NCI-H748 (cell line): ENCODE measurements around the gene MCTP2.

Experiments
- DNase-seq: peaks from one replicate; lab custom pipeline; 2025; ENCODE audit not compliant: unreplicated experiment; lab: John Stamatoyannopoulos, UW

MCTP2 gene

DNA sequence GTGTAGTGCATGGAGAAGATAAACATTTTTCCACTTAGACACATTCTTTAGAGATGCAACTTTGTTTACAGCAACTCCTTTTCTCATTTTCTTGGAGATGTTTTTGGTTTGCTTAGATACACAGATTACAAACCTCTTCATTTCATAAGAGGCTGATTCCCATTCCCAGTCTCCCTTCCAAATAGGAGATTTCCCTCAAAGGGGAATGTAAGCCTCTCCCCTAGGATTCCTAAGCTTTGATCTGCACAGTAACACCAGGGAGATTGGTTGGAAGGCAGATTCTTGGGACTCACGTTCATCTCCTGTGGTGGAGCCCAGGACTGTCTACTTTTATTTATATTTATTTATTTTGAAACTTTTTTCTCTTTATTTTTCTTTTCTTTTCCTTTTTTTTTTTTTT lies 63.2 kb downstream of the MCTP2 start:
- DNase-seq: no peak

DNA sequence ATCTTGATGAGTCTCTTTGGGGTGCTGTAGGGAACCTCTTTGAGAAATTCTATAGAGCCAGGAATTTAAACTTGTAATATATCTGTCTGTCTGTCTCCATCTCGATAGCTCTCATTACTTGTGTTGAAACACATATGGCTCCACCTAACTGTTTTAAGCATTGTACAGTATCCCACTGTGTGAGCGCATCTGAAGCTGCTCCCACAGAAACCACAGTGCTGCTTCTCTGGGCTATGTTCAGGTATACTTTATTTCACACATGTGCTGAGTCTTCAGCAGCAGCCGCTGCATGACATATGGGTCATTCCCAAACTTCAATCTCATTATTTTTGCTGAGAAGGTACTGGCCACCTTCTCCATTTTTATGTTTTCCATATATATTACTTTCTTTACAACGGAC lies 63.9 kb downstream of the MCTP2 start:
- DNase-seq: no peak

DNA sequence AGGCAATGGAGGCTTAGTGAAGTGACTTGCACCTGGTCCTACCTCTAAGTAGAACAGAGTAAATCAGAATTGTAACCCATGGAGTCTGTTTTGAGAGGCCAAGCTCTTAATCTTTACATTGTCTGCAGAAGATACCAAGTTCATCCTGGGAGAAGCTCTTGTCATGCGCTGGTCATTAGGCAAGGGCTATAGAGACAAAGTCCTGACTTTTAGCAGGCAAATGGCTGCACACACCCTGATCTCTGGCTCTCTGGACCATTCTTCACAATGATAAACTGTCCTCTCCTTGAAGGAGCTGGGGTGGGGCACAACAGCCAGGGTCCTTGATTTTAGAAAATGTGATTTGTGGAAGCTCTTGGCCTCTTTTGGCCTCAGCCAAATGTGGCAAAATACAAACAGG lies 65.4 kb downstream of the MCTP2 start:
- no peak for DNase-seq

DNA sequence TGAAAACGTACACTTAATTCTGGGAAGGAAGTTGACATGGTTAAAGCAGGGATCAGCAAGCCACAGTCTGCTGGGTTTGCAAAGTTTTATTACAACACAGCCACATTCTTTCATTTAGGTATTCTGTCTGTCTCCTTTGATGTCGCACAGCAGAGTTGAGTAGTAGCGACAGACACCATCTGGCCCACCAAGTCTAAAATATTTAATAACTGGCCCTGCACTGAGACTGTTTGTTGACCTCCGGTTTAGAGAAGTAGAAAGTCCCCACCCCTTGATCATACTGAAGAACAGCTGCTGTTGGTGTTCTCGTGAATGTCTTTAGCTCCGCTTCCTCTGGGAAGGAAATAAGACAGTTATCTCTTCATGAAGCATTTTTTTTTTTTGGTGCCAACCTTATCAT lies 66.2 kb downstream of the MCTP2 start:
- DNase-seq: no peak

DNA sequence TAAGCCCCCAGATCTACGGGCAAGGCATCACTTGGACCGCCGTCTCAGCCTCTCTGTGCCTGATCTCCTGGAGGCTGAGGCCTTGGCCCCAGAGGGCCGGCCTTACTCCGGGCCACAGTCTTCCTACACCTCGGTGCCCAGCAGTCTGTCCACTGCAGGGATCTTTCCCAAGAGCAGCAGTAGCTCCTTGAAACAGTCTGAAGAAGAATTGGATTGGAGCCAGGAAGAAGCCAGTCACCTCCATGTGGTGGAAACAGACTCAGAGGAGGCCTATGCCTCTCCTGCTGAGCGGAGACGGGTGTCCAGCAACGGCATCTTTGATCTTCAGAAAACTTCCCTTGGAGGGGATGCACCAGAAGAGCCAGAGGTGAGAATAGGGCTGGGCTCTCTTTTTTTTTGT lies 67.0 kb downstream of the MCTP2 start:
- no peak for DNase-seq

DNA sequence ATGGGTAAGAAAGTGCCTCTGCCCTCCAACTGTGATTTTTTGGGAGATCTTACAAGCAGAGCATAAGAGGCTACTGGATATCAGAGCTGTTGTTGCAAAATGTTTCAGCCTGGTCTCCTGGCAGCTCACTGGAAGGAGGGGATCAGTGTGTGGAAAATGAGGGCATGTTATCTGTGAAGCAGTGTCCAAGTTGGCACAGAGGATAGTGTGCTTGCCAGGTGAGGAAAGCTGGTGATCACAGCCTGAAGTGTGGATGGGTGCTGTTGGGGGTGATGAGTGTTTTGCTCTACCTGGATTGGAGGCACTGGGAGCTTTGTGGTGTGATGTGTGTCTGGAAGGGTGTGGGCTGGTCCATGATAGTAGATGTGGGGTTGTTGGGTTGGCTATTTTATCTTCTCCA lies 69.3 kb downstream of the MCTP2 start:
- no peak for DNase-seq

DNA sequence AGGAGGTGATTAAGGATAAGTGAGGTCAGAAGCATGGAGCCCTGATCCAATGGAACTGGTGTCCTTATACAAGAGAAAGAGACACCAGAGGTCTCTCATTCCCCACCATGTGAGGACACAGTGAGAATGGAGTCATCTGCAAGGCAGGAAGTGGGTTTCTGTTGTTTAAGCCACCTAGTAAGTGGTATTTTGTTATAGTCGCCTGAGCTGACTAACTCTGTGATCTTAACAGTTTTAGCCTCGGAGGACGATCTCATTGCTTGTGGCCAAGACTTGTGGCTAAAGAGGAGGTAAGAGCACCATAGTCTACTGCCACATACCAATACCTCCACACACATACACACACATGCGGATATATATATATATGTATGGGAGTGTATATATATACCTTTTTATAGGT lies 73.8 kb downstream of the MCTP2 start:
- DNase-seq: no peak

DNA sequence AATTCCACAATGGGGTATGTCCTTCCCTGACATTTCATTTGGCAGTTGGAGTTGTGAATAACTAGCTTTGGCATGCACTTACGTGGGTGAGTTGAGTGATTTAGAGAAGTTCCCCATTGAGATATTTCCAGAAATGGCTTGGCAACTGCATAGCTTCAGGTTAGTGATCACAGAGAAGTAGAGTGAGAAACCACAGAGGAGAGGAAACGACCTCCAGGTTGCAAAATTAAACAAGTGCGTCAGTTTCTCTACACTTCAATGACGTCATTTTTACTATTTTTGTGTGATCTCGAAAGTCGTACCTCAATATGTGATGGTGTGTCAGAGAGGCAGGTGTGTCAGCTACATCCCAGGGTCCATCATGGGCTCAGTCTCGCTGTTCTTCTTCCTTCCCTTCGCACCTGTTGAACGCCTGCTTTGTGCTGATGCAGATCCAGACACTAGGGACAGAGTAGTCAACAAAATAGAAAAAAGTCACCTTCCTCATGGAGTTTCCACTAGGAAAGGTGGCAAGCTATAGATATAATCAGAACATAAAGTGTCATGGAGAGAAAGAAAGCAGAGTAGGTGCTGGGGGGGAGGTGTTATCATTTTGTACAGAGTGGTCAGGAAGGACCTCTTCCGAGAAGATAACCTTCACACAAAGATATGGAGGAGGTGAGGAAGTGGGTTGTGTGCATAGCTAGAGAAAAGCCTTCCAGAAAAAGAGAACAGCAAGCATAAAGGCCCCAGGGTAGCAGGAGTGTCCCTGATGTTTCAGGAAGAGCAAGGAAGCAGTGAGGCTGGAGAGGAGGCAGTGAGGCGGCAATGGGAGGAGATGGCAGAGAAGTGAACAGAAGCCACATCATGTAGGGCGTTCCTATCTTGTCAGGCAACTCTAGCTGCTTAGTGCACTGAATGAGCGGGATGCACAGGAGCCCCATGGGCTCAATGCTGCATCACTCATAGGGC lies 75.6 kb downstream of the MCTP2 start:
- DNase-seq: no peak

DNA sequence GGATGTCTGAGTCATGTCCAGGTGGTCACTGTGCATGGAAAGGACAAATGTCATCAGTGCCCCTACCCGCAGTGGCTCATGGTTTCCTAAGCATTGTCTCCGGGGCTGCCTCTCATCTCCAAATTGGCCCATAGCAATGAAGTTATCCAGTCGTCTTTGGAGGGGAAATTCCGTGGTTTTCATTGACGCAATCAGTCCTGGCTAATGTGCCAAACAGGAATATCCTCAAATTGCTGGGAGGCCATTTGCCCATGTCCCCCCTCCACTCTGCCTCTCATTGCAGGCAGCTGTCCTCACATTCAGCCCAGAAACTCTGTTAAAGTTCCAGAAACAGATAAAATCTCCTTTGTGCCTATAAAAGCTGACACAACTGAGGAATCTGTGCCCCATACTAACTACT lies 81.6 kb downstream of the MCTP2 start:
- DNase-seq: no peak

DNA sequence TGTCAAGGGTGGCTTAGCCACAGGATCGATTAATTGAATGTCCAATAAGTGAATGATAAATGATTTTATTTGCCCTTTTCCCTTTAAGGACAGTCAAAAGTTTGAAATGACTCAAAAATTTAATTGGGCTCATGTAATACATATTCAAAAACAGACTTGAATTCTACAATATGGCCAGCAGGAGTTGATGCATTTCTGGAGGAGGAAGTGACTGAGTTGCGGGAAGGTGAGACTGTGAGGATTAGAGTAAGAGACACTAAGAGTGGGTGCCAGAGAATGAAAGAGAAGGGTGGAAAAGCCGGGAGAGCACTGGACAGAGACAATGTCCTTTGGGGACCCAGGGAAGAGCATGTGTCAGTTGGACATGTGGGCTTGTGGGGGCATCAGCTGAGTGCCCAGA lies 83.3 kb downstream of the MCTP2 start:
- no peak for DNase-seq

DNA sequence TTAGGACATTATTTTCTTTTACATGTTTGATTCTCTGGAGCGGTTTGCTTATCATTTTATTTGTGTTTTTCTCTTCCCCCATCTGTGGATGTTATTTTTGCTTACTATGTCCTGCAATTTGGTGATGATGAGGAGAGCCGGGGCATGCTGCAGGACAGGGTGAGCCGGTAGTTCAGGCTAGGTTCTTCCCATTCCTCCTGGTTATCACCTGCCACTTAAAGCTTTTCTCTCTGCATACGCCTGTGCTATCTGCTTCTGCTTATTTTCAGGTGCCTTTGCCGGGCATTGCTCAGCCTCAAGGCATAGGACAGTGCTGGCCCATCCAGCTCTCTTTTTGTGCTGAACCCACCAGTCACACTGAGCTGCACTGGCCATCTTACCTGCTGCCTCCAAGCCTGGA lies 85.8 kb downstream of the MCTP2 start:
- no peak for DNase-seq

DNA sequence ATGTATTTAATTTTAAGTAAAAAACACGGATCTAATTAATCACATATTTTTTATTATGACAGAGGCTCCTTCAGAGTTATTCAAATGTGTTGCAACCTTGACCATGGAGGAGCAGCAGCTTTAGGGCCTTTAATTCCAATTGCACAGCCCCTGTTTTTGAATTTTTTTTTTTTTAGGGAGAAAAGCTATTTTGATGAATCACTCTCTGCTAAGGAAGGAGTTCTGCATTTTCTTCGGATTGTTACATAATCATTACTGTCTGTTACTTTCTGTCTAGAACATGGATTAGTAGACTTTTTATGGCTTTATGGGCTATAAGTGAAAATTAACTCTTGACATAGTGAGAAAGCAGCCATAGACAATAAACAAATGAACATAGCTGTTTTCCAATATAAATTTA lies 90.8 kb downstream of the MCTP2 start:
- DNase-seq: no peak

DNA sequence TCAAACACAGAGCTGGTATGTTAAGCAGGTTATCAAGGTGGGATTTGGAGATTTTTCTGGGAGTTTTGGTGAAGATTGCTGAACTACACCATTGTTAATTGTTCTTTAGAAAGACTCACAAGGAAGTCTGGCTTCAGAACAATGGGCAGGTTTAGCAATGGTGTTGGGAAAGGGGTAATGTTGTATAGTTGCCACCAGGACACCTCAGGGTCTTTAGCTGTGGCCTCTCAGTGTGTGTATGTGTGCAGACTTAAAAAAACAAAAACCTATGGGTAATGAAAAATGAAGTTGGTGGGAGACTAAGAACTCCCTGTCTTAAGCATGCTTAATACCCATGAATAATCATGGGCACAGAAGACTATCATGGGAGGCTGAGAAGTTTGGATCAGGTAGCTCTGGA lies 91.7 kb downstream of the MCTP2 start:
- DNase-seq: no peak

DNA sequence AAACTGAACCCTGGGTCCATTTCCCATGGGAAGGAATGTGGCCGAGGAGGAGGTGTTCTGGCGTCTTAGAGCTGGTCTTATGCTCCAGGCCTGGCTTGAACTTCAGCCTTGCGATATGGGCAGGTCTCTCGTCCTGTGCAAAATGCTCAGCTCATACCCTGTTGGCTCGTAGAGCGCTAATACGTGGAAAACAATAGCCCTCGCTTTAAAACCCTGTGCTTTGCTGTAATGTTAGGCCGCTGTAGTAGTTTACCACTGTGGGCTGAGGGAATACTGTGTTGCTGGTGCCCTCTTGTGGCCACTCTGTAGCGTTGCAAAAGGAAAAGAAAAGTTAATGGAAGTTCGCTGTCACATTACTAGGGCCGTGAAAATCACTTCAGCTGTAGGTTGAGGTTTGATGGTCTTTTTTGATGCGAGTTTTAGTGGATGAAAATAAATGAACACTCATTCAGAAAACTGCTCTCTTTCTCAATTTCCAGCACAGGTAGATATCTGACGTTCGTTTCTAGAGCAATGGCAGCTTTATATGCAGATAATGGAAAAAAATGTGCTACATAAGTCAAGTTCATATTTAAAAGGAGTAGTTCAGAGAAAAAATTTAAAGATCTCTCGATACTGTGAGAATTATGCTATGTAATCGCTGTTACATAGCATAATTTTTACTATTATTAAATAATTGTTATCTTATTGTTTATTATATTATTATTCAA lies 92.9 kb downstream of the MCTP2 start:
- peak; percentile 57 for DNase-seq

DNA sequence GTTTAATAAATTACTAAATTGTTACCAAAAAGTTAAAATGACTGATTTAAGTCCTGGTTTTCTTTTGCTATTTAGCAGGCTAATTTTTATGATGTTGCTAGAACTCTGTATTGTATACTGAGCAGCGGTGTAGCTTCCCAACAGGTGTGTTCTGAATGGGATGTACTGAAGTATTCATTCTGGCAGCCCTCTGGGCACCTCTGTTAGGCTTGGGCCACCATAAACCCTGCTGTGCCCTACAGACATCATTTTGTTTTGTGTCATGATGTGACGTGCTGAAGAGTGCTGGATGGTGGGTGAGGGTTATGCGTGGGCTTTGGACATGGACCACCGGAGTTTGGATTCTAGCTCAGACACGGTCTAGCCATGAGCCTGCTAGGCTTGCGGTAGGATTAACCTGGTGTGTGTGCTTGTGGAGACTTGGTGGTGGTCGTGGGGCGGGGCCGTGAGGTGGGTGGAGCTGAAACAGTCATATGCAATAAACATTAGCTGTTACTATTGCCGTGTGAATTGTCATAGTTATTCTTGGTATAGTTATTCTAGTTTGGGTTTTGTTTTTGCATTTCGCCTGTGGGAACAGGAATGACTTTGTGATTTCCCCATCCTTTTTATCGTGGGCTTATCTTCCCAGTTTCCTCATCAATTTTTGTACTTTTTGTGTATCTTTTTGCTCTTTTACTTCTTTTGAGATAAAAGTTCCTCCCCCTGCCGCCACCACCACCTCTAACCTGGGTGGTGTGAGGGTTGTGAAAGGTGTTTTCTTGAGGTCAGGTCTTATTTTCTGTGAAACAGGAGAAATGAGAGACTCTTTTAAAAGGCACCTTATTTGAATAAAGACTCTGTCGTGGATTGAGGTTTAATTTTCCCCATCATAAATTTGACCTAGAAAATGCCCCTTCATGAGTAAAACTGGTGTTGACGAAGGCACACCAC lies 93.7 kb downstream of the MCTP2 start:
- no peak for DNase-seq

DNA sequence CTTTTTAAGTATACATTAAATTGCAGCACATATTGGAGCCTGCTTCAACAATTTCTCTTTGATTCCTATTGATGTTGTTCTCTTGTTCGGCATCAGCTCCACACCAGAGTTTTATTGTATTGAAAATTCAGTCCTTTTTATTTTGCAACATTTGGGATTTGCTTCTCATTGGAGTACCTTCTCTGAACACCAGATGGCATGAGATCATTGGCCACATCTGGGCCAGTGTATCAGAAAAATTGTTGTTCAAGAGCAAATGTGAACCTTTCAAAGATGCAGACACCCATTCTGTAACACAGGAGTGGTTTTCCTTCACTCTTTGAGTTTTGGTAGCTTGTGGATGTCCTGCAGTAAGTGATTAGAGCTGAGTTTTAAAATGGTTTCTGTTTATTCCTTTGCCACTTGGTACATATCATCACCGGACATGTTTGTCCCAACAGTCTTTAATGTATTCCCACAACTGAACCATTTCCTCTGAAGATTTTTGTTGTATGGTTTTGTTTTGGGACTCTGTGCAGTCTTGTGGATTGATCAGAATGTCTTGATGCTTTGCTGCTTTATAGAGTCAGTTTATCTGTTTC lies 96.1 kb downstream of the MCTP2 start:
- peak; percentile 52 for DNase-seq

DNA sequence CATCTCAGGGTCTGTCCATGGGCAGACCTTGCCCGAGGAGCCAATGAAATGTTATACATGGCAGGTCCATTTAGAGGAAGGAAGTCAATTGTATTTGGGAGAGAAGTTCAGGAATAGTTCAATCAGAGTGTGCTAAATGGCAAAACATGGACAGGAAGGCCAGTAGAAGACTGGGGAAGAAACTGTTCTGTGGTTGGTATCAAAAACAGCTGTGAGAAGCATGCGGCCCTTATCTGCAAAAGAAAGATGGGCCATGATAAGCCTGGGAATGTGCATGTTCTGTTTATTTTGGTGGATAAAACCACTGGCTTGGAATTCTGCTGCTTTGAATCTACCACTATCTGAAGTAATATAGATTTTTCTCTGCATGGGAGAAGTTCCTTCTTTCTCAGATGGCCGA lies 100.4 kb downstream of the MCTP2 start:
- no peak for DNase-seq

DNA sequence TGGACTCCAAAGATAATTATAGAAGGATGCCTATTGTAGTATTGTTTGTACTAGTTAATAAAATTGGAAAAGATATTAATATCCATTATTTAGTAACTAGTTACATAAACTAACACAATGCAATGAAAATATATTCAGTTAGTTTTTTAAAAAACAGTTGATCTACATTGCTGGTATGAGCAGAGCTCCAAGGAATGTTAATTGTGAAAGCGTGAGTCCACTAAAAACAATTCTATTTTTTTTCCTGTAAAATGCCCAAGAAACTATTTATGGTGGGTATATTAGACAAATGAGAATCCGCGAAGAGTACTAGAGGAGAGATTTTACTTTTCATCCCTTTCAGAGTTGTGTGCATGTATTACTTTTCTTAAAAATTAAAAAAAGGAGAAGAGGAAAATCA lies 104.3 kb downstream of the MCTP2 start:
- no peak for DNase-seq

DNA sequence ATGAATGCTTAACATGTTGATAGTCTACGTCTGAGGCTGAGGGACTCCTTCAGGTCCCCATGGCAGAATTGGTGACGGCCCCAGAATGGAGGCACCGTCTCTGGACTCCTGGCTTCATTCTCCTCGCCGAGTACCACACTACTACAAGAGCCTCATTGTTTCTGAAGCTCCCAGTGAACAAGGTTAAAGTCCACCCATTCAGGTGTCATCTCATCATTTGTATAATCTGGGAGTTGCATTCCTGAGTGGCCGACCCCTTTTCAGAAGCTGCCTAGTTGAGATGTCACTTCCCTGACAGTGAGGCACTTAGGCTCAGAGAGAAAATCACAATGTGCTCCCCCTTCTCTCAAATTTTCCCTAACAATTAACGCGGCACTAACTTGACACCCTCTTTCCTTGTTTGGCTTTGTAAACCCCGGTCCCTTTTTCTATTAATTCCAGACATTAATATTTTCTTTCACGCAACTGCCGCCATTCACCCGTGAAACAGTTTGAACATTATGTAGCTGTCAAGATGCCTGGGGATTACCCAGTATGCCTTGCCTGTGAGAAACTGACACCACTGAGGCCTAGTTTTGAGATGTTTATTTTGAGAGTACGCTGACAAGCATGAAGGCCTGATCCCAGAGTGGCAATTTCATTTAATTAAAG lies 105.6 kb downstream of the MCTP2 start:
- DNase-seq: no peak

DNA sequence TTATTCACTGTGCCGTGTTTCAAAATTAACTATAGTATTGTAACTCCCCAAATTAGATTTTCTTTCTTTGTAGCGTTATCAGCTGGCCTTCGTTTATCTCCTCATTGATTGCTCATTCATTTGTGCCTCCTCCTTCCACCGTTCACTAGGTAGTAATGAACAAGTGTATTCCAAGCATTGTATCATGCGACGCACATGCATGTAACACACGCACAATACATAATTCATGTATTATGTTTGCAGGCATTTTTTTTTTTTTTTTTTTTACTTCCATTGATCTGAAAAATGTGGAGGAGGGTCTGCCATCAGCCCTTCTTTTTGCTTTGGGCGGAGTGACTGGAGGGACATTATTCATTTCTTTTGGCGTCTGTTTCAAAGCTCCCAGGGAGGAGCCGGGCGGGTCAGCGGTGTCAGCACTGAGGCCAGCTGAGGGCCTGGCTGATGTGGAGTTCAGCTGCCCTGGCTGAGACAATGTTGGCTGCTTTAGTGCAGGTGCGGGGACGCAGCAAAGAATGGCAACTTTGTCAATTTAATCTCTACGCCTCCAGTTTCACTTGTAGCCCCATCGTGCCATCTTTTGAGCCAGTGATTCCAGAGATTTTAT lies 107.0 kb downstream of the MCTP2 start:
- no peak for DNase-seq
